Upper lobe of left lung (tissue), 6 donors: ENCODE results near the gene USP22. TPM values are rescaled to one million over a fixed set of nuclear protein-coding genes. Genes with fewer than 3 reads are reported as not detected.

Experiments
- ATAC-seq, 2 donors: fragments of 200-7000 bp; cut with Tn5 transposase; one replicate each; pipeline ENCODE4 v1.9.1; 2022; ENCODE audit warnings: mild to moderate bottlenecking in 2 of 2, moderate library complexity in 2 of 2; ENCODE audit not compliant: low FRiP score in 2 of 2
- DNase-seq, 2 donors: peaks; one replicate each; pipeline ENCODE4 v3.0.0-alpha.2; 2019 to 2020
- H3K27ac ChIP-seq, 4 donors: fragments of 200-600 bp; sonication (generic); one replicate each; pipeline ENCODE4 v1.5.1; 2016 to 2019
- H3K27me3 ChIP-seq, 4 donors: fragments of 200-600 bp; sonication (generic); one replicate each; pipeline ENCODE4 v1.5.1; 2017 to 2019
- H3K36me3 ChIP-seq, 4 donors: fragments of 200-600 bp; sonication (generic); one replicate each; pipeline ENCODE4 v1.5.1; 2016 to 2019
- H3K4me1 ChIP-seq, 4 donors: fragments of 200-600 bp; sonication (generic); one replicate each; pipeline ENCODE4 v1.5.1; 2018 to 2019
- H3K4me3 ChIP-seq, 4 donors: fragments of 200-600 bp; sonication (generic); one replicate each; pipeline ENCODE4 v1.5.1; 2017 to 2019; ENCODE audit warnings: mild to moderate bottlenecking in 2 of 4, moderate library complexity in 1 of 4
- H3K9me3 ChIP-seq, 4 donors: fragments of 200-600 bp; sonication (generic); one replicate each; pipeline ENCODE4 v1.5.1; 2018 to 2019
- CTCF ChIP-seq, 6 experiments: fragments of 450-650 bp in 4 of 6; fragments of 200-600 bp in 2 of 6; sonication (generic) in 2 of 6; IDR thresholded peaks; one replicate each; pipeline ENCODE4 v1.5.1; 2016 to 2019; ENCODE audit warnings: antibody characterized with exemption in 6 of 6
- EP300 ChIP-seq, 4 donors: sonication (generic); formaldehyde crosslinking; IDR thresholded peaks; one replicate each; pipeline ENCODE4 v1.5.1; 2017; ENCODE audit warnings: antibody characterized with exemption in 4 of 4, control low read depth in 2 of 4
- POLR2A ChIP-seq, 4 donors: fragments of 450-650 bp; IDR thresholded peaks; one replicate each; pipeline ENCODE4 v1.5.1; 2016 to 2017; ENCODE audit warnings: antibody characterized with exemption in 4 of 4, mild to moderate bottlenecking in 2 of 4
- POLR2AphosphoS5 ChIP-seq, 2 donors: sonication (generic); formaldehyde crosslinking; IDR thresholded peaks; one replicate each; pipeline ENCODE4 v1.5.1; 2017; ENCODE audit warnings: antibody characterized with exemption in 2 of 2
- WGBS, 2 donors: methylation state at CpG; one replicate each; pipeline ENCODE4 v1.1.5; 2017 to 2018; 5-methylcytosine and 5-hydroxymethylcytosine counted together
- total RNA-seq, 6 donors: library from RNA; depleted of rRNA in 4 of 6; stranded (reverse); fragments of >200 nt in 4 of 6; gene quantifications; one replicate each; pipeline versions ENCODE4 v1.1.0 to v1.2.1, GENCODE V29; 2016 to 2021
- donor health status: DM: no; HTN: no; CAD: no; lungs with moderate emphysema.
- donor health status: DM: no; HTN: yes; CAD: no; lungs with severe emphysema.

Gene USP22
- total RNA-seq = 100 to 1,000 TPM; 134 to 302 (median 177) TPM

GRCh38 chr17:21042458-21043295, at the start of gene USP22:
Gene USP22, minus strand, starts transcription at chr17:21043011. Its CDS starts 176 bp downstream, at chr17:21042835.
- H3K9me3 ChIP-seq = no peaks in the 10 kb centered on the region
- H3K4me1 ChIP-seq = peaks cover 33 to 48% (median 43%) of the 10 kb centered on the region in 4 donors
- ATAC-seq (peak in 1 of 2 donors; percentile 86), DNase-seq (peak; percentile 97 to 98)
- no peaks in the 10 kb centered on the region for H3K27me3 ChIP-seq
- WGBS, 2 donors = 0% methylated on average over 18 to 47 of the region's 91 CpGs
- peaks cover 0 to 3% (median 0%) of the 10 kb centered on the region in 4 donors for H3K36me3 ChIP-seq
- peak within 1 kb of the TSS; percentile 71 to 98 (median 98) for H3K4me3 ChIP-seq
- H3K27ac ChIP-seq = peak within 1 kb of the TSS; percentile 99 to 100 (median 100)
- TF ChIP-seq POLR2A (IDR thresholded peaks at IDR 0.05) = peak in 3 of 4 donors; percentile 93 to 96 (median 96)
- TF ChIP-seq POLR2AphosphoS5 (IDR thresholded peaks at IDR 0.05) = peak; percentile 87 to 88
- no peak for TF ChIP-seq EP300 (IDR thresholded peaks at IDR 0.05)
- TF ChIP-seq CTCF (IDR thresholded peaks at IDR 0.05) = peak in 3 of 6 experiments; percentile 17 to 48 (median 31)

GRCh38 chr17:21090902-21091618, 48.2 kb upstream of the USP22 start:
- 49 to 54% methylated on average over 4 of the region's 4 CpGs for WGBS, 2 donors
- H3K4me1 ChIP-seq = no peaks in the 10 kb centered on the region
- H3K4me3 ChIP-seq = no peak overlapping the region
- no peak for ATAC-seq
- no peaks in the 10 kb centered on the region for H3K27me3 ChIP-seq
- TF ChIP-seq CTCF (IDR thresholded peaks at IDR 0.05) = no peak
- TF ChIP-seq POLR2A (IDR thresholded peaks at IDR 0.05) = no peak
- no peak for TF ChIP-seq POLR2AphosphoS5 (IDR thresholded peaks at IDR 0.05)
- no peak for TF ChIP-seq EP300 (IDR thresholded peaks at IDR 0.05)
- H3K27ac ChIP-seq = no peak overlapping the region
- no peaks in the 10 kb centered on the region for H3K36me3 ChIP-seq
- no peak for DNase-seq
- no peaks in the 10 kb centered on the region for H3K9me3 ChIP-seq

DNA sequence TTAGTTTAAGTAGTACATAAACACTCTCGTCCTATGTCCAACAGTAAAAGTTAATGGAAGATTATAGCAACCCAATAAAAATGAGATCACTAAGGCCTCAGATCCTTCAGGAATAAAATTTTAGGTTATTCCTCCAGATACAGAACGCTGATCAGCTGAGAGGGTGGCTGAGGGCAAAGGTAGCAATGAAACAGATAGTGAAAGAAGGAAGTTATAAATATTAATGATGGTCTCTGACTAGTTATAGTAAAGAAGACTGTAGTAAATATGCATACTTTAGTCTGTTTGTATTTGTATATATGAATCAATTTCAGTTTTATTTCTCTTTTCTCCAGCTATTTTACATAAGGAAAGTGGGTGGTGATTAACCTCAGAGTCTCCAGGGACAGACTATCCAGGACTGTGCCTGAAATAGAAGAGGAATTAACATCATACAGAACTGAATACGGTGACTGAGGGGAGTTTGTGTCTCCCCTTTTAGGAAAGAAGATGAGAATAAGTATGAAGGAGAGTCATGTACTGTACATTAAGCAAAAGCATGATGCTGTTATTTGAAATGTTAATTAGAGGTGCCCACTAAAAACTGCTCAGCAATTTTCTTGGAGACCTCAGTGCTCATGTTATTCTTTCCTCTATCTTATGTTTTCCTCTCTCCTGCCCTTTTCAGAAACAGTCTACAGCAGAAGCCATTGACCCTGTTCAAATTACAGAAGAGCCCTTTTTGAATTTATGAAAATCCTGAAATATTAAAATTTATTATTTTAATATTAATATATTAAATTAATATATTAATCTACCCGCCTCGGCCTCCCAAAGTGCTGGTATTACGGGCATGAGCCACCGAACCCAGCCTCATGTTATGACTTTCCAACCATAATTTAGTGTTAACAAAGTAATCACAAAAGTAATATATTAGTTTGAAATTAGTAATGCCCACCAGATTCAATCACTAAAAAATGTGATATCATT, 47.4 kb upstream of the USP22 start:
- WGBS, 2 donors = 86 to 88% methylated on average over 7 of the region's 7 CpGs
- H3K27me3 ChIP-seq = no peaks in the 10 kb centered on the region
- ATAC-seq = no peak
- no peak overlapping the region for H3K4me3 ChIP-seq
- H3K4me1 ChIP-seq = no peaks in the 10 kb centered on the region
- H3K36me3 ChIP-seq = no peaks in the 10 kb centered on the region
- no peak overlapping the region for H3K27ac ChIP-seq
- no peak for TF ChIP-seq EP300 (IDR thresholded peaks at IDR 0.05)
- no peak for TF ChIP-seq POLR2AphosphoS5 (IDR thresholded peaks at IDR 0.05)
- TF ChIP-seq CTCF (IDR thresholded peaks at IDR 0.05) = no peak
- H3K9me3 ChIP-seq = no peaks in the 10 kb centered on the region
- no peak for DNase-seq

DNA sequence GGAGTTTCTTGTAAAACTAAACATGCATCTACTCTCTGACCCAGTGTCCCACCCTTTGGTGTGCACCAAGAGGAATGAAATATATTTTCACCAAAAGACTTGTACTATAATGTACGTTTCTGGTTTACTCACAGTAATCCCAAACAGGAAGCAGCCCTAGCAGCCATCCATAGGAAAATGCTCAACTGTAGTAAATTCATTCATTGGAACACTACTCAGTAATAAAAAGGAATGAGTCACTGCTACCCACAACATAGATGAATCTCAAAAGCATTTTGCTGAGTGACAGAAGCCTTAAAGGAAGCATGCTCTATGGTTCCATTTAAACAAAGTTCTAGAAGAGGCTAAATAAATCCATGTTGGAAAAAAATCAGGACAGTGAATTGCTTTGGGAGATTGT, 46.3 kb upstream of the USP22 start:
- 79 to 82% methylated on average over 1 of the region's 1 CpG for WGBS, 2 donors

More for the DNA sequence above, 46.3 kb upstream of the USP22 start:
- ATAC-seq (no peak), DNase-seq (no peak)
- Histone ChIP-seq H3K36me3 (no peaks in the 10 kb centered on the region), H3K4me3 (no peak overlapping the region), H3K27me3 (no peaks in the 10 kb centered on the region), H3K4me1 (no peaks in the 10 kb centered on the region), H3K27ac (no peak overlapping the region), H3K9me3 (no peaks in the 10 kb centered on the region)
- TF ChIP-seq CTCF (IDR thresholded peaks at IDR 0.05) (no peak), POLR2AphosphoS5 (IDR thresholded peaks at IDR 0.05) (no peak), POLR2A (IDR thresholded peaks at IDR 0.05) (no peak), EP300 (IDR thresholded peaks at IDR 0.05) (no peak)
